Fibroblast of pulmonary artery (primary cell): ENCODE data around the gene TMPRSS4.

ENCODE experiments used
- DNase-seq: peaks from one replicate; pipeline ENCODE4 v3.0.0-alpha.2; 2010; ENCODE audit warnings: low read depth
- H3K4me3 ChIP-seq: replicated peaks from 2 replicates; pipeline ENCODE4 v1.5.1; 2011; ENCODE audit warnings: low read depth, mild to moderate bottlenecking, control low read depth, low read length, moderate library complexity
- CTCF ChIP-seq: IDR thresholded peaks from 2 replicates; pipeline ENCODE4 v1.5.1; 2011; ENCODE audit warnings: mild to moderate bottlenecking, control low read depth, low read length, inconsistent platforms; ENCODE audit errors: missing control alignments

Gene TMPRSS4

GRCh38 chr11:118117790-118118601 lies 41.1 kb downstream of the TMPRSS4 start:
- no peak for DNase-seq
- no peak for TF ChIP-seq CTCF

GRCh38 chr11:118120793-118121192 lies 43.9 kb downstream of the TMPRSS4 start:
- H3K4me3 ChIP-seq: no peak overlapping the region
- DNase-seq: no peak
- no peak for TF ChIP-seq CTCF

More at GRCh38 chr11:118117790-118118601, 41.1 kb downstream of the TMPRSS4 start:
- H3K4me3 ChIP-seq: no peak overlapping the region

- TF ChIP-seq CTCF: no peak
- H3K4me3 ChIP-seq: no peak overlapping the region
- DNase-seq: no peak
Measured at GRCh38 chr11:118124929-118125535, 48.2 kb downstream of the TMPRSS4 start.

GRCh38 chr11:118126082-118126838 lies 49.4 kb downstream of the TMPRSS4 start:
- no peak overlapping the region for H3K4me3 ChIP-seq
- TF ChIP-seq CTCF: no peak
- no peak for DNase-seq

GRCh38 chr11:118128310-118128709 lies 51.4 kb downstream of the TMPRSS4 start:
- no peak for TF ChIP-seq CTCF
- no peak for DNase-seq
- no peak overlapping the region for H3K4me3 ChIP-seq

- DNase-seq: no peak
- H3K4me3 ChIP-seq: no peak overlapping the region
- TF ChIP-seq CTCF: no peak
Measured at GRCh38 chr11:118128721-118129470, 52.0 kb downstream of the TMPRSS4 start.
